Fibroblast of mammary gland (primary cell): ENCODE results near the gene ZNF157.

Experiments used
- DNase-seq: peaks from one replicate; pipeline ENCODE4 v3.0.0-alpha.2; 2010; ENCODE audit warnings: low read depth
- H3K4me3 ChIP-seq: 2 replicates; pipeline ENCODE4 v1.5.1; 2011; ENCODE audit warnings: low read depth, mild to moderate bottlenecking, low read length, moderate library complexity; ENCODE audit not compliant: control insufficient read depth
- TF ChIP-seq, protein P1 (sequence below): conservative IDR thresholded peaks from 2 replicates; pipeline ENCODE4 v1.5.1; 2011; ENCODE audit warnings: low read depth, low read length, inconsistent platforms; ENCODE audit not compliant: control insufficient read depth, insufficient read depth

ZNF157 gene

GRCh38 chrX:47446431-47446830 lies 76.1 kb downstream of the ZNF157 start:
- no peak overlapping the region for H3K4me3 ChIP-seq
- TF ChIP-seq, protein P1, sequence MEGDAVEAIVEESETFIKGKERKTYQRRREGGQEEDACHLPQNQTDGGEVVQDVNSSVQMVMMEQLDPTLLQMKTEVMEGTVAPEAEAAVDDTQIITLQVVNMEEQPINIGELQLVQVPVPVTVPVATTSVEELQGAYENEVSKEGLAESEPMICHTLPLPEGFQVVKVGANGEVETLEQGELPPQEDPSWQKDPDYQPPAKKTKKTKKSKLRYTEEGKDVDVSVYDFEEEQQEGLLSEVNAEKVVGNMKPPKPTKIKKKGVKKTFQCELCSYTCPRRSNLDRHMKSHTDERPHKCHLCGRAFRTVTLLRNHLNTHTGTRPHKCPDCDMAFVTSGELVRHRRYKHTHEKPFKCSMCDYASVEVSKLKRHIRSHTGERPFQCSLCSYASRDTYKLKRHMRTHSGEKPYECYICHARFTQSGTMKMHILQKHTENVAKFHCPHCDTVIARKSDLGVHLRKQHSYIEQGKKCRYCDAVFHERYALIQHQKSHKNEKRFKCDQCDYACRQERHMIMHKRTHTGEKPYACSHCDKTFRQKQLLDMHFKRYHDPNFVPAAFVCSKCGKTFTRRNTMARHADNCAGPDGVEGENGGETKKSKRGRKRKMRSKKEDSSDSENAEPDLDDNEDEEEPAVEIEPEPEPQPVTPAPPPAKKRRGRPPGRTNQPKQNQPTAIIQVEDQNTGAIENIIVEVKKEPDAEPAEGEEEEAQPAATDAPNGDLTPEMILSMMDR, result no peak
- no peak for DNase-seq

DNA sequence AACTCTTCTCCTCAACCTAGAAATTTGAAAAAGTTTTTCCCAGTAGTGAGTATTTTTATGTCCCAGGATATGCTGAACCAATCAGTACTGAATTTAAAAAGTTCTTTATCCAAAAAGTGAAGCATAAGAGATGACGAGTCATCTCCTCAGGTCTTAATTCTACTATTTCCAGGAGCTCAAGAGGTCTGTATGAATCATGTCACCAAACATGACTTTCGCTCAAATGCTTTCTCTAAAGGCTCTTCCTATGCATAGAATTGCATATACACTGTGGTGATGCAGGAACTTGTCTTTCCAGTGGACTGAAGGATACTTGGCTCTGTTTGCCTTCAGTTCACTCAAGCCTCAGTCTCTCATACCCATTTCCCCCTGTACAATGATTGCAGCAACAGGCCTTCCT lies 76.6 kb downstream of the ZNF157 start:
- H3K4me3 ChIP-seq, result no peak overlapping the region
- TF ChIP-seq, protein P1, result no peak
- DNase-seq, result no peak

DNA sequence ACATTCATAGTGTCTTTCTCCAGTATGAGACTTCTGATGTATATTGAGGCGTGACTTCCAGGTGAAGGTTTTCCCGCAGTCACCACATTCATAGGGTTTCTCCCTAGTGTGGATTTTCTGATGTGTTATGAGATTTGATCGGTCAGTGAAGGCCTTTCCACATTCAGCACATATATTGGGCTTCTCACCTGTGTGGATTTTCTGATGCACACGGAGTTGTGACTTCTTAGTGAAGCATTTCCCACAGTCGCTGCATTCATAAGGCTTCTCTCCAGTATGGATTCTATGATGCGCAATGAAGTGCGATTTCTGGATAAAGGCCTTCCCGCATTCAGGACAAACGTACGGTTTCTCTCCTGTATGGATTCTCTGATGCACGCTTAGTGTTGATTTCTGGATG lies 77.2 kb downstream of the ZNF157 start:
- DNase-seq, result no peak
- no peak overlapping the region for H3K4me3 ChIP-seq
- TF ChIP-seq, protein P1, result no peak

GRCh38 chrX:47448165-47448806 lies 77.9 kb downstream of the ZNF157 start:
- TF ChIP-seq, protein P1, result no peak
- DNase-seq, result no peak
- no peak overlapping the region for H3K4me3 ChIP-seq

DNA sequence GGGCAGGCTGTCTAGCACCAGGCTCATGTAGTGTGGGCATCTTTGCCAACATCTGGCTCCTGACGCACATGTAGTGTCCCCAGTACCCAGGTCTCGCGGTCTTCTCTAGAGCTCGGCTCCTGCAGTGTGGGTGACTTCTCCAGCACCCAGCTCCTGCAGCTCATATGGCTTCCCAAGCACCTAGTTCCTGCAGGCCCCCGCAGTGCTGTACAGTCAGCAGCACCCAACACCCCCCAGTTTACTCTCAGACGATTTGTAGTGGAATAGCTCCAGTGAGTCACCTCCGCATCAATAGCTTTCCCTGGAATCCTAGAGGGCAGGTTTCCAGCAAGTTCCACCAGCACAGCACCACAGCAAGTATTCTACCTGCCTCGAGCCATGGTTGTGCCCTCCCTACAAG lies 81.7 kb downstream of the ZNF157 start:
- no peak overlapping the region for H3K4me3 ChIP-seq
- TF ChIP-seq, protein P1, result no peak
- no peak for DNase-seq

- no peak for DNase-seq
- no peak overlapping the region for H3K4me3 ChIP-seq
- TF ChIP-seq, protein P1, result no peak
Observed at GRCh38 chrX:47456080-47456479, 85.7 kb downstream of the ZNF157 start.

- TF ChIP-seq, protein P1, result no peak
- H3K4me3 ChIP-seq, result no peak overlapping the region
- DNase-seq, result no peak
Observed at GRCh38 chrX:47458528-47458927, 88.2 kb downstream of the ZNF157 start.
